Esophagus mucosa (tissue), 1 donor: ENCODE measurements around the gene TRIM47. TPM values are rescaled to one million over a fixed set of nuclear protein-coding genes. Genes with fewer than 3 reads are reported as not detected.
A peak's percentile ranks its signal among the peaks of the same experiment; 100 is the strongest.

ENCODE experiments used
- ATAC-seq: fragments of 200-7000 bp; cut with Tn5 transposase; one replicate; pipeline ENCODE4 v1.9.1; 2020
- total RNA-seq: library from RNA; stranded (reverse); gene quantifications from one replicate; pipeline ENCODE4 v1.2.4, GENCODE V29; 2023
- donor health status: DM: yes; HTN: yes; CAD: no.

The TRIM47 gene
- total RNA-seq, 1 donor from 2014 or later: 23.4 TPM

DNA sequence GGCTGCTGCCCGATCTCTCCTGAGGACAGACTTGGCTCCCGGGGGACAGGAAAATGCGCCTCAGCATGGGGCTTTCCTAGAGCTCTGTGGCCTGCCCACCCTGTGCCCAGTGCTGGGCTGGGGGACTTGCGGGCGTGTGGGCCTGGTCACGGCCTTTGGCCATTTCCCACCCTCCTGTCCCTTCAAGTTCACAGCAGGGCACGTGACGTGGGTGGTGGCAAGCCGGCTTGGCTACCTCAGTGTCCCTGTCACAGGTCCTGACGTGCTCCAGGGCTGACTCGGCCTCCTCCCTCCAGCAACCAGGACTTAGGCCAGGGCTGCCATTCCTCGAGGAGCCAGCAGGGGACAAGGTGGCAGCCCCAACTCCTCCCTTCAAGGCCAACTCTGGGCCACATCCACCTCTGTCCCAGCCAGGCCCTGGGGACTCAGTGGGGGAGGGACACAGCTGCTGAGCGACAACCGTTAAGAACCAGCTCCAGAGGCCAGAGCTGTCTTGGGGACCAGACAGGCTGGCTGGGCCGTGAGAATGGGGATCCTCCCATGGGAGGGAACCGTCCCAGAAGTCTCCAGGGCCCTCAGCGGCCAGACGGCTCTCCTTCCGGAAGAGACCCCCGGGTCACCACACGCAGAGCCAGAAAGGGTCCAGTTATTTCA is 33.2 kb downstream of the TRIM47 start:
- peak; percentile 85 for ATAC-seq

- peak; percentile 83 for ATAC-seq
Observed at GRCh38 chr17:75844530-75845057, 33.8 kb downstream of the TRIM47 start.

- peak; percentile 19 for ATAC-seq
Observed at GRCh38 chr17:75843577-75844529, 34.5 kb downstream of the TRIM47 start, which contains the start of gene UNC13D. UNC13D (minus strand) TSS chr17:75844404; CDS start chr17:75844337, 67 bp downstream.

- no peak for ATAC-seq
Observed at GRCh38 chr17:75842963-75843576, 35.3 kb downstream of the TRIM47 start.

DNA sequence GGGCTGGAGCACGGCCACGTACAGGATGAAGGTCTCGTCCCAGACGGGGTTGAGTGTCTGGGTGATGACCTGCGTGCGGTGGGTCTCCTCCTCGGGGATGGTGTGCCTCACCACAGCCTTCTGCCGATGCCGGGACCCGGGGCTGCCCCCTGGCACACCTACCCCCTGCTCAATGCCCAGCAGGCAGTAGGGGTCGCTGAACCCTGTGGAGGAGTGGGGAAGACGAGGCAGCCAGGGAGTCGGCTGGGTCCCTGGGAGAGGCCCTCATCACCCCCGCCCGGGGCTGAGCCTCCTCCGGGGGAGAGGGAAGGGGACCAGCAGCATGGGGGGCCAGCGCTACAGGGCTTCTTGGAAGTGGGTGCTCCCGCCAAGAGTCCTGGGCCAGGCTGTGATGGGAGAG is 36.0 kb downstream of the TRIM47 start:
- no peak for ATAC-seq

- no peak for ATAC-seq
Observed at GRCh38 chr17:75840799-75841164, 37.6 kb downstream of the TRIM47 start.

GRCh38 chr17:75839942-75840798 is 38.2 kb downstream of the TRIM47 start:
- ATAC-seq: no peak

DNA sequence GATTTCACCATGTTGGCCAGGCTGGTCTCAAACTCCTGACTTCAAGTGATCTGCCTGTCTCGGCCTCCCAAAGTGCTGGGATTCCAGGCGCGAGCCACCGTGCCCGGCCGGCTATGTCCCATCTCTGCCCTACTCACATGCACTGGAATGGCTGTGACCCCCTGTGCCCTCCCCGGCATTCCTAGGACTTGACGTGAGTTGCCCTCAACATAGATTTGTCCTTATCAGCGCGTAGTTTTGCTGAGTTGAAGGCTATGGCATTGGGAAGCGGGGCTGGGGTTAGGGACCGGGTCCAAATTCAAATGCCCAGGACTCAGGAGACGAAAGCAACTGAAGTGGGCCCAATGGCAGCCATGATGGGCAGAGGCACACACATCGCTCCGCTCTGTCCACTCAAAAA is 40.0 kb downstream of the TRIM47 start:
- ATAC-seq: no peak

- no peak for ATAC-seq
Observed at GRCh38 chr17:75837899-75838298, 40.5 kb downstream of the TRIM47 start.

DNA sequence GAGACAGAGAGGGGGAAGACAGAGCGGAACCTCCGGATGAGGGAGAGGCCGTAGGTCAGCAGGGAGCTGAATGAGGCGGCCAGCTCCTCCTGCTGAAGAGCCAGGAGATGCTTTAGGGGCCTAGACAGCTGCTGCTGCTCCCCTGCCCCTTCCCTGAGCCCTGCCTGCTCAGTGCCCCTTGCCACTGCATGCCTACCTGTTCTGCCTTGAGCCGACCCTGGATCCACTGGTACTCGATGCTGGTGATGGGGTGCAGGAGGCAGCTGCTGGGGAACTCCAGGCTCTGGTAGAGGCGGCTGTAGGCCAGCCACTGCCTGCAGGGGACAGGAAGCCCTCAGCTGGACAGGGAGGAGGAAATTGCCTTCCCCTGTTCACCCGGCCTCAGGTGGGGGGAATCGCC is 41.8 kb downstream of the TRIM47 start:
- ATAC-seq: no peak

GRCh38 chr17:75835654-75835987 is 42.8 kb downstream of the TRIM47 start:
- ATAC-seq: no peak

DNA sequence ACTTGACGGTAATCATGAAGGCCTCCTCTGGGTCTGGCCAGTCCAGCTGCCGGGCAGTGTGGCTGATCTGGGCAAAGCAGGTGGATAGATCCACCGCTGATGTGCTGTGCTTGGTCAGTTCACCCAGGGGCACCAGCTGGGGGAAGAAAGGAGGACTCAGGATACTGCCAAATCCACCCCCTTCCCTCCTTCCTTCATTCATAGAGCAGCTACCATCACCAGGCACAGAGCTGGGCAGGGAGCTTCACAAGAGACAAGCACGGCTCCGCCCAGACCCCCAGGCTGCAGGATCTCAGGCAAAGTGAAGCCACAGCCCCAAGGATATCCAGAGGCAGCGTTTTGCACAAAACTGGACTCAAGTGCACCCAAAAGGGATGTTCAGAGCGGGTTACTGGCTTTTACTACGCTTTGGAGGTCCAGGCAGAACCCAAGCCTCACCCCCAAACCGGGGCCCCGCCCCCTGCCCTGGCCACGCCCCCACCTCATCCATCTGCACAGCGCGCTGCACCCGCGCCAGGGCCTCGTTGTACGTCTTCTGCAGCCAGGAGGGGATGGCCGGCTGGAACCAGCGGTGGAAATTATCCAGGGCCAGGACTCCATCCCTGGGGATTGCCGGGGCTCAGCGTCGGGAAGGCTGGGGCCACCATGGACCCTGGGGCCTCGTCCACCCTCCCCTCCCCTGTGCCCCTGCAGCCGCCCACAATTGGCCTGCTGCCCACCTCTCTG is 43.3 kb downstream of the TRIM47 start:
- no peak for ATAC-seq

DNA sequence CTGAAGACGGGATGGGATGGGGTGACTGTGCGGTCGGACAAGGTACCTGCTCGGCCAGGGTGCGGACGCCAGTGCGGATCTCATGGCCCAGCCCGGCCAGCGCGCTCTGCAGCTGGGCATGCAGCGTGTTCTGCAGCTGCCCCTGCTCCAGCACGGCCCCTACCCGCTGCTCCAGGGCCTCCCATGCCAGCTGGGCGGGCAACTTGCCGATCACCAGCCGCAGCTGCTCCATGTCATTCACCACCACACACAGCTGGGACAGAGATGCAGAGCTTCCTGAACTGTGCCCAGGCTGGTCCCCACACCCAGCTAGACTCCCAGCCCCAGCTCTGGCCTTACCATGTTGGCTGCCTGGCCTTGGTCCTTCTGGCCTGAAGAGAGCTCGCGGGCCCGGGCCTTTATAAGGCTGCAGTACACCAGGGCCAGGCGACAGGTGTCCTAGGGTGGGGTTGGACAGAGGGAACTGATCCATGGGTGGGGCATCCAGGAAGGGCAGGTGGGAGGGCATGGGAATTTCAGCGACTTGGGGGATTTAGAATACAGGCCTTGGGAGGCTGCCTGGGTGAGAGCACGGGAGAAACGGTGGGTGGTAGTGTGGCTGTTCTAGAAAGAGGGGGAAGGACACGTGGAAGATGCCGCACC is 44.0 kb downstream of the TRIM47 start:
- ATAC-seq: no peak

- ATAC-seq: no peak
Observed at GRCh38 chr17:75832652-75833400, 45.6 kb downstream of the TRIM47 start.

DNA sequence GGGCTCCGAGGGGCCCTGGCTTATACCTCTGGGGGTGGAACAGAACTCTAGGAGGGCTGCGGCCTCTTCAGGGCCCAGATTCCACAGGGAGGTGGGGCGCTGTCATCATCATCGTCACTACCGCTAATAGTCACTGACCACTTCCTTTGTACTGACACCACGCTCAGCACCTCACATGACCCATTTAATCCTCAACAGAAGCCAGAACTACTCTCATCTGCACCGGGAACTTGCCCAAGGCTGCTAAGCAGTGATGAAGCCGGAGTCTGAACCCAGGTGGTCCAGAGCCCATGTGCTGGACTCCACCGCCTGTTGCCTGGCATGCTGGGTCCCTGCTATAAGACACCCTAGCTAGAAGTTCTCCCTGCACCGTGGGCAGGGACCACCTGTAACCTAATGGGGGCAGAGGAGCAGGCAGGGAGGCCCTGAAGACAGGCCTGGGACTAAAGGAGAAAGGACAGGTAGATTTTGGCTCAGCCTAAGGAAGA is 46.2 kb downstream of the TRIM47 start:
- ATAC-seq: no peak

- no peak for ATAC-seq
Observed at GRCh38 chr17:75831032-75831571, 47.3 kb downstream of the TRIM47 start.

- ATAC-seq: no peak
Observed at GRCh38 chr17:75830164-75831031, 48.0 kb downstream of the TRIM47 start.

- no peak for ATAC-seq
Observed at GRCh38 chr17:75829747-75830146, 48.6 kb downstream of the TRIM47 start.

- no peak for ATAC-seq
Observed at GRCh38 chr17:75828741-75829140, 49.6 kb downstream of the TRIM47 start.
